Measurements from ENCODE around the gene AS3MT. TPM values are rescaled to one million over a fixed set of nuclear protein-coding genes. Genes with fewer than 3 reads are reported as not detected.

Gene AS3MT
- total RNA-seq, 2 experiments from 2014 or later = 0.67 to 0.77 TPM

GRCh38 chr10:102918817-102919245, 49.6 kb downstream of the AS3MT start:
- ChIA-PET CTCF (interaction anchor here (1.2 to 2.3 kb wide), 2 partner anchors 151 to 185 kb away, joined by 3 to 28 read pairs; no protein-coding TSS in a partner anchor), POLR2A (interaction anchor here (0.7 to 2.6 kb wide), 13 partner anchors 9 to 499 kb away, joined by 3 to 17 read pairs (median 5); partner anchors contain the start of genes BORCS7, FBXL15, NT5C2 and PCGF6)
- DNase-seq (peak in 12 of 14 experiments; percentile 8 to 67 (median 20)), ATAC-seq (ENCODE audit: poor library complexity) (no peak)
- H3K4me3 ChIP-seq (ENCODE audit: low read length) = peak overlapping the region; percentile 92
- peaks cover 0 to 3% of the 10 kb centered on the region in 2 experiments for H3K27me3 ChIP-seq (ENCODE audit: control insufficient read depth in 1 of 2, insufficient read depth in 2 of 2, low read length in 2 of 2)
- peak overlapping the region in 1 of 2 donors; percentile 91 for H3K27ac ChIP-seq (ENCODE audit: low read depth in 1 of 2, low read length in 2 of 2)
- peaks cover 34% of the 10 kb centered on the region for H3K4me1 ChIP-seq (ENCODE audit: insufficient read depth, low read length)
- Mint-ChIP-seq H3K27ac (peak overlapping the region; percentile 90), H3K4me1 (ENCODE audit: low read depth) (peaks cover 66% of the 10 kb centered on the region), H3K4me3 (peak overlapping the region; percentile 98), H3K27me3 (peaks cover 16% of the 10 kb centered on the region), H3K36me3 (ENCODE audit: low read depth) (peaks cover 14% of the 10 kb centered on the region), H3K9me3 (no peaks in the 10 kb centered on the region)
- H3K36me3 ChIP-seq (ENCODE audit: insufficient read depth, low read length) = no peaks in the 10 kb centered on the region
- intact Hi-C loops (cut with DNase I, micrococcal nuclease) = loop anchor here (1.0 to 5.0 kb wide), 9 partner anchors 64 to 767 kb away; partner anchors contain the start of genes BORCS7 (in 2 of the 2), WBP1L (in 2 of the 2), ACTR1A (in 1 of the 2) and NOLC1 (in 1 of the 2)
- no peak for TF ChIP-seq CTCF (IDR thresholded peaks at IDR 0.05)
- no peaks in the 10 kb centered on the region for H3K9me3 ChIP-seq (ENCODE audit: control insufficient read depth in 1 of 2, insufficient read depth in 1 of 2, low read length in 2 of 2)

GRCh38 chr10:102919246-102919959, 50.1 kb downstream of the AS3MT start:
- Mint-ChIP-seq H3K4me3 (peak overlapping the region; percentile 91), H3K36me3 (ENCODE audit: low read depth) (peaks cover 14% of the 10 kb centered on the region), H3K9me3 (no peaks in the 10 kb centered on the region), H3K4me1 (ENCODE audit: low read depth) (peaks cover 69% of the 10 kb centered on the region), H3K27me3 (peaks cover 12% of the 10 kb centered on the region), H3K27ac (peak overlapping the region; percentile 70)
- Histone ChIP-seq H3K9me3 (ENCODE audit: control insufficient read depth in 1 of 2, insufficient read depth in 1 of 2, low read length in 2 of 2) (no peaks in the 10 kb centered on the region), H3K36me3 (ENCODE audit: insufficient read depth, low read length) (no peaks in the 10 kb centered on the region), H3K4me1 (ENCODE audit: insufficient read depth, low read length) (peaks cover 34% of the 10 kb centered on the region), H3K27ac (ENCODE audit: low read depth in 1 of 2, low read length in 2 of 2) (no peak overlapping the region), H3K27me3 (ENCODE audit: control insufficient read depth in 1 of 2, insufficient read depth in 2 of 2, low read length in 2 of 2) (no peaks in the 10 kb centered on the region), H3K4me3 (ENCODE audit: low read length) (peak overlapping the region; percentile 92)
- ChIA-PET CTCF (no interaction called here), POLR2A (interaction anchor here (2.6 kb wide), 1 partner anchor 150 kb away, joined by 17 read pairs; no protein-coding TSS in a partner anchor)
- TF ChIP-seq CTCF (IDR thresholded peaks at IDR 0.05) = no peak
- DNase-seq (peak in 6 of 14 experiments; percentile 4 to 48 (median 24)), ATAC-seq (ENCODE audit: poor library complexity) (no peak)
- intact Hi-C loops (cut with DNase I, micrococcal nuclease) = loop anchor here (2.0 to 5.0 kb wide), 8 partner anchors 65 to 767 kb away; partner anchors contain the start of genes WBP1L (in 2 of the 2), ACTR1A (in 1 of the 2), BORCS7 (in 1 of the 2) and NOLC1 (in 1 of the 2)

GRCh38 chr10:102919992-102920739, 50.9 kb downstream of the AS3MT start:
- Mint-ChIP-seq H3K36me3 (ENCODE audit: low read depth) (peaks cover 15% of the 10 kb centered on the region), H3K27me3 (peaks cover 6% of the 10 kb centered on the region), H3K9me3 (no peaks in the 10 kb centered on the region), H3K4me1 (ENCODE audit: low read depth) (peaks cover 74% of the 10 kb centered on the region), H3K4me3 (peak overlapping the region; percentile 91), H3K27ac (peak overlapping the region; percentile 70)
- ATAC-seq (ENCODE audit: poor library complexity) (no peak), DNase-seq (no peak)
- TF ChIP-seq CTCF (IDR thresholded peaks at IDR 0.05) = no peak
- Histone ChIP-seq H3K4me1 (ENCODE audit: insufficient read depth, low read length) (peaks cover 34% of the 10 kb centered on the region), H3K27me3 (ENCODE audit: control insufficient read depth in 1 of 2, insufficient read depth in 2 of 2, low read length in 2 of 2) (no peaks in the 10 kb centered on the region), H3K36me3 (ENCODE audit: insufficient read depth, low read length) (no peaks in the 10 kb centered on the region), H3K27ac (ENCODE audit: low read depth in 1 of 2, low read length in 2 of 2) (no peak overlapping the region), H3K9me3 (ENCODE audit: control insufficient read depth in 1 of 2, insufficient read depth in 1 of 2, low read length in 2 of 2) (no peaks in the 10 kb centered on the region), H3K4me3 (ENCODE audit: low read length) (peak overlapping the region; percentile 92)
- CTCF ChIA-PET = no interaction called here
- POLR2A ChIA-PET = no interaction called here
- intact Hi-C loops (cut with DNase I, micrococcal nuclease) = loop anchor here (2.0 to 5.0 kb wide), 8 partner anchors 65 to 768 kb away; partner anchors contain the start of genes WBP1L (in 2 of the 2), ACTR1A (in 1 of the 2), BORCS7 (in 1 of the 2) and NOLC1 (in 1 of the 2)
